Measurements from ENCODE around the gene ZNF844. TPM values are rescaled to one million over a fixed set of nuclear protein-coding genes. Genes with fewer than 3 reads are reported as not detected.

ZNF844 gene
- polyA plus RNA-seq, 1 of the 3 experiments (the other 2 are of a cell fraction), result 0.28 TPM

- Histone ChIP-seq H3K4me1 (ENCODE audit: control insufficient read depth in 1 of 2, insufficient read depth in 2 of 2, low read depth in 1 of 2, low read length in 1 of 2) (no peaks in the 10 kb centered on the region), H3K9me2 (no peaks in the 10 kb centered on the region), H4K20me1 (ENCODE audit: insufficient read depth) (no peaks in the 10 kb centered on the region), H3K4me3 (ENCODE audit: low read depth in 2 of 2, low read length in 1 of 2) (no peak overlapping the region), H3K27ac (ENCODE audit: low read depth in 2 of 2, low read length in 1 of 2) (no peak overlapping the region), H3K36me3 (replicated peaks in 1 of 2; ENCODE audit: control insufficient read depth in 1 of 2, insufficient read depth in 2 of 2, low read length in 1 of 2) (no peaks in the 10 kb centered on the region), H3K79me2 (ENCODE audit: insufficient read depth) (no peaks in the 10 kb centered on the region), H3K9me3 (no peaks in the 10 kb centered on the region), H2AFZ (ENCODE audit: low read depth) (no peak overlapping the region), H3K27me3 (ENCODE audit: insufficient read depth) (no peaks in the 10 kb centered on the region), H3K9ac (no peak overlapping the region), H3K4me2 (no peak overlapping the region), H3F3A (replicated peaks; ENCODE audit: insufficient read depth) (no peaks in the 10 kb centered on the region)
- ChIA-PET POLR2A (no interaction called here), CTCF (no interaction called here)
- 46% methylated on average over 3 of the region's 3 CpGs for WGBS (ENCODE audit: low lambda C conversion rate)
- no peak for DNase-seq
- TF ChIP-seq REST (IDR thresholded peaks at IDR 0.05; ENCODE audit: low read depth, low read length) (no peak), NRF1 (IDR thresholded peaks at IDR 0.05; ENCODE audit: low read depth, low read length) (no peak), TEAD4 (IDR thresholded peaks at IDR 0.05; ENCODE audit: borderline replicate concordance, insufficient read depth) (no peak), GABPA (IDR thresholded peaks at IDR 0.05; ENCODE audit: low read depth) (no peak), MXI1 (IDR thresholded peaks at IDR 0.05; ENCODE audit: low read depth, low read length) (no peak), POLR2AphosphoS5 (IDR thresholded peaks at IDR 0.05; ENCODE audit: low read depth, low read length) (no peak), CTCF (IDR thresholded peaks at IDR 0.05) (no peak), EP300 (IDR thresholded peaks at IDR 0.05; ENCODE audit: borderline replicate concordance in 1 of 2, low read depth in 1 of 2, low read length in 1 of 2) (no peak), SIN3A (IDR thresholded peaks at IDR 0.05; ENCODE audit: borderline replicate concordance, low read depth, low read length) (no peak), RAD21 (IDR thresholded peaks at IDR 0.05; ENCODE audit: low read length) (no peak), RXRA (IDR thresholded peaks at IDR 0.05; ENCODE audit: borderline replicate concordance, low read depth) (no peak), YY1 (IDR thresholded peaks at IDR 0.05; ENCODE audit: low read depth) (no peak), ZBTB33 (IDR thresholded peaks at IDR 0.05; ENCODE audit: borderline replicate concordance, low read depth) (no peak), RFX5 (IDR thresholded peaks at IDR 0.05; ENCODE audit: low read length) (no peak), USF1 (IDR thresholded peaks at IDR 0.05; ENCODE audit: borderline replicate concordance, low read depth) (no peak), MAX (IDR thresholded peaks at IDR 0.05; ENCODE audit: low read depth) (no peak), RCOR1 (IDR thresholded peaks at IDR 0.05; ENCODE audit: low read length) (no peak)
Observed at GRCh38 chr19:12093777-12094176, 29.2 kb downstream of the ZNF844 start.
